ENCODE measurements around the gene MCAM. TPM values are rescaled to one million over a fixed set of nuclear protein-coding genes. Genes with fewer than 3 reads are reported as not detected.

The MCAM gene
- total and polyA plus RNA-seq, 4 donors: 51.9 to 174 (median 124) TPM

DNA sequence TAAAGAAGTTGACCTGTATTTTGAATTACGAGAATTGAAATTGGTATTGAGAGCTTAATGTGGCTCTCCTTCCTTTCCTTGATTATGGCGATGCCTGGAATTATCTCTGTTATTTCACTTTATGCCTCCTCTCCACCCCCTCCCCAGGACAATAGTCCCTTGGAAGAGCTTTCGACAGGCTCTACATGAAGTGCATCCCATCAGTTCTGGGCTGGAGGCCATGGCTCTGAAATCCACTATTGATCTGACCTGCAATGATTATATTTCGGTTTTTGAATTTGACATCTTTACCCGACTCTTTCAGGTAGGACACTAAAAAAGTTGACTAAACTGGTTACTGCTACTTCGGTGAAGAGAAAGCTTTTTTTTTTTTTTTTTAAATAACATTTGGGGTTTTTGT, 43.2 kb downstream of the MCAM start:
- Histone ChIP-seq H3K4me3 (no peak overlapping the region), H3K36me3 (ENCODE audit: control insufficient read depth in 4 of 4, insufficient read depth in 4 of 4, low read length in 4 of 4) (peaks cover 3 to 18% (median 9%) of the 10 kb centered on the region in 4 donors)
- WGBS, 2 donors: 94 to 97% methylated on average over 6 of the region's 6 CpGs

DNA sequence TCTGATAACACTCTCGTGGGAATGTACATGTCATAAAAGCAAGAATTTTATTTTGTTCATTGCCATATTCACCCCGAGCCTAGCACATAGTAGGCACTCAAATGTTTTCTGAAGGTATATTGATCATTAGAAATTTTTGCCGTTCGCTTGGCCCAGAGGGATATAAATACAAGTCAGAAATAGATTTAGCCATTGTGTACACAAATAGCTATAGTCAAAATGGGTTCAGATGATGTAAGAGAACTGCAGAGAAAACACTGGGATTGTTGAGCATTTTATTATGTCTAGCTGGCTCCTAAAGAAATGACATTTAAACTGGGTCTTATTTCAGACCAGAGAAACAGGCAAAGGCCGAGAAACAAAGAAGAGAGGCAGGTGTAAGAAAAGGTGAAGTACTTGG, 49.3 kb downstream of the MCAM start:
- no peaks in the 10 kb centered on the region for H3K9me3 ChIP-seq (ENCODE audit: control insufficient read depth in 4 of 4, insufficient read depth in 3 of 4, low read length in 3 of 4)
- no peak overlapping the region for H3K9ac ChIP-seq (ENCODE audit: insufficient read depth in 1 of 2, low read length in 2 of 2)
- no peak overlapping the region for H3K27ac ChIP-seq (ENCODE audit: low read depth in 1 of 2, low read length in 1 of 2)
- WGBS, 2 donors: 90 to 93% methylated on average over 5 of the region's 5 CpGs
- H3K4me3 ChIP-seq: no peak overlapping the region
- H3K27me3 ChIP-seq (ENCODE audit: control insufficient read depth in 3 of 3, insufficient read depth in 3 of 3, low read length in 2 of 3): no peaks in the 10 kb centered on the region
- DNase-seq (peak in 1 of 3 donors; percentile 8), ATAC-seq (ENCODE audit: insufficient read depth, low FRiP score) (no peak)
- peaks cover 0 to 14% (median 1%) of the 10 kb centered on the region in 5 donors for H3K4me1 ChIP-seq (ENCODE audit: control insufficient read depth in 5 of 5, insufficient read depth in 5 of 5, low read length in 5 of 5)
- H3K36me3 ChIP-seq (ENCODE audit: control insufficient read depth in 4 of 4, insufficient read depth in 4 of 4, low read length in 4 of 4): peaks cover 0 to 2% (median 0%) of the 10 kb centered on the region in 4 donors
- TF ChIP-seq, protein P1, sequence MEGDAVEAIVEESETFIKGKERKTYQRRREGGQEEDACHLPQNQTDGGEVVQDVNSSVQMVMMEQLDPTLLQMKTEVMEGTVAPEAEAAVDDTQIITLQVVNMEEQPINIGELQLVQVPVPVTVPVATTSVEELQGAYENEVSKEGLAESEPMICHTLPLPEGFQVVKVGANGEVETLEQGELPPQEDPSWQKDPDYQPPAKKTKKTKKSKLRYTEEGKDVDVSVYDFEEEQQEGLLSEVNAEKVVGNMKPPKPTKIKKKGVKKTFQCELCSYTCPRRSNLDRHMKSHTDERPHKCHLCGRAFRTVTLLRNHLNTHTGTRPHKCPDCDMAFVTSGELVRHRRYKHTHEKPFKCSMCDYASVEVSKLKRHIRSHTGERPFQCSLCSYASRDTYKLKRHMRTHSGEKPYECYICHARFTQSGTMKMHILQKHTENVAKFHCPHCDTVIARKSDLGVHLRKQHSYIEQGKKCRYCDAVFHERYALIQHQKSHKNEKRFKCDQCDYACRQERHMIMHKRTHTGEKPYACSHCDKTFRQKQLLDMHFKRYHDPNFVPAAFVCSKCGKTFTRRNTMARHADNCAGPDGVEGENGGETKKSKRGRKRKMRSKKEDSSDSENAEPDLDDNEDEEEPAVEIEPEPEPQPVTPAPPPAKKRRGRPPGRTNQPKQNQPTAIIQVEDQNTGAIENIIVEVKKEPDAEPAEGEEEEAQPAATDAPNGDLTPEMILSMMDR (IDR thresholded peaks at IDR 0.05; ENCODE audit: control extremely low read depth, extremely low read depth): no peak

More for the DNA sequence above, 43.2 kb downstream of the MCAM start:
- TF ChIP-seq, protein P1 (IDR thresholded peaks at IDR 0.05; ENCODE audit: control extremely low read depth, extremely low read depth): no peak
- Histone ChIP-seq H3K9ac (ENCODE audit: insufficient read depth in 1 of 2, low read length in 2 of 2) (no peak overlapping the region), H3K9me3 (ENCODE audit: control insufficient read depth in 4 of 4, insufficient read depth in 3 of 4, low read length in 3 of 4) (no peaks in the 10 kb centered on the region), H3K4me1 (ENCODE audit: control insufficient read depth in 5 of 5, insufficient read depth in 5 of 5, low read length in 5 of 5) (no peaks in the 10 kb centered on the region), H3K27ac (ENCODE audit: low read depth in 1 of 2, low read length in 1 of 2) (no peak overlapping the region), H3K27me3 (ENCODE audit: control insufficient read depth in 3 of 3, insufficient read depth in 3 of 3, low read length in 2 of 3) (no peaks in the 10 kb centered on the region)
- DNase-seq (no peak), ATAC-seq (ENCODE audit: insufficient read depth, low FRiP score) (no peak)

DNA sequence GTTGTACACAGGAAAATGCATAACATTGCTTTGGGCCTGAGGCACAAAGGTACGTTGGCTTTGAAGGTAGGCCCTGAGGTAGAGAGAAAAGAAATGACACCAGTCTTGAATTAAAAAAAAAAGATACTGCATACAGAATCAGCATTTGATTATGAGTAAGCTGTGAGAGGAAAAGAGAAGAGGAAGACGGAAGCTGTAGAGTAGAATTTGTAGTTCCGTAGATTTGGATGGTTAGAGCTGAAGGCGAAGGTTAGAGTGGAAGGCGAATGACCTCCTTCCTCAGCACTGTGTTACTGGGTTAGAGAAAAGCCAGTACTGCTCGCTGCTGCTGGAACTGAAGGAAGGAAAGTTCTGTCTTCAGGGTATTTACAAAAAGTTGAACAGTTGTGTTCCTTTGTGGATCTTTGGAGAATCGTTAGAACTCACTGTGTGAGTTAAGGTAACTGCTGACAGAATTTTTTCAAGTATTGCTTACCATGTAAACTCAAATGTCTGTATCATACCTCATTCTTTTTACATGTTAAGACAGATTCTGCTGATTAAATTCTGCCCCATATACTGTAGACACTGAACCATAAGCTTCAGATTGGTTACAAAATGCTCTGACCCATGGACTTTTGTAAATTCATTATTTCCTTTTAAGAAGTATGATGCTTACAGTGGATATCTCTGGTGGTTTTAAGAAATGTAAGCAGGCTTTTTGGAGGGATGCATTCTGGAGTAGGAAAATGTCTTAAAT, 50.2 kb downstream of the MCAM start:
- H3K9ac ChIP-seq (ENCODE audit: insufficient read depth in 1 of 2, low read length in 2 of 2): no peak overlapping the region
- no peak overlapping the region for H3K4me3 ChIP-seq
- H3K27ac ChIP-seq (ENCODE audit: low read depth in 1 of 2, low read length in 1 of 2): no peak overlapping the region
- DNase-seq (no peak), ATAC-seq (ENCODE audit: insufficient read depth, low FRiP score) (no peak)
- peaks cover 0 to 20% (median 1%) of the 10 kb centered on the region in 5 donors for H3K4me1 ChIP-seq (ENCODE audit: control insufficient read depth in 5 of 5, insufficient read depth in 5 of 5, low read length in 5 of 5)
- no peaks in the 10 kb centered on the region for H3K27me3 ChIP-seq (ENCODE audit: control insufficient read depth in 3 of 3, insufficient read depth in 3 of 3, low read length in 2 of 3)
- WGBS, 2 donors: 80 to 83% methylated on average over 7 of the region's 7 CpGs
- H3K36me3 ChIP-seq (ENCODE audit: control insufficient read depth in 4 of 4, insufficient read depth in 4 of 4, low read length in 4 of 4): no peaks in the 10 kb centered on the region
- TF ChIP-seq, protein P1 (IDR thresholded peaks at IDR 0.05; ENCODE audit: control extremely low read depth, extremely low read depth): no peak
- no peaks in the 10 kb centered on the region for H3K9me3 ChIP-seq (ENCODE audit: control insufficient read depth in 4 of 4, insufficient read depth in 3 of 4, low read length in 3 of 4)
